Measurements from ENCODE around the gene LRRIQ1. TPM values are rescaled to one million over a fixed set of nuclear protein-coding genes. Genes with fewer than 3 reads are reported as not detected.

Gene LRRIQ1
- total RNA-seq, 1 experiment from 2014 or later: 5.2 TPM

GRCh38 chr12:85095501-85095900 lies 59.4 kb downstream of the LRRIQ1 start:
- intact Hi-C loops (cut with micrococcal nuclease; ENCODE audit: unreplicated experiment): no loop called here
- CTCF ChIA-PET: interaction anchor here (0.5 kb wide), 1 partner anchor 1039 kb away, joined by 3 read pairs; no protein-coding TSS in a partner anchor
- no TSS peak for BruUV-seq (replicated peaks)

GRCh38 chr12:85130646-85131045 lies 94.5 kb downstream of the LRRIQ1 start:
- no peak overlapping the region for H3K4me2 ChIP-seq
- no peaks in the 10 kb centered on the region for H3K9me3 ChIP-seq (ENCODE audit: insufficient read depth, low read depth)
- TF ChIP-seq CTCF (conservative IDR thresholded peaks at IDR 0.05) (no peak), EZH2 (IDR thresholded peaks at IDR 0.05; ENCODE audit: low read depth) (no peak)
- no peak for DNase-seq
- ChIA-PET CTCF (no interaction called here), POLR2A (ENCODE audit: unreplicated experiment) (no interaction called here)
- H2AFZ ChIP-seq: no peak overlapping the region
- H3K36me3 ChIP-seq (ENCODE audit: low read depth): no peaks in the 10 kb centered on the region
- H3K27ac ChIP-seq: no peak overlapping the region
- H3F3A ChIP-seq (ENCODE audit: insufficient read depth, low read depth): no peaks in the 10 kb centered on the region
- no peaks in the 10 kb centered on the region for H3K79me2 ChIP-seq (ENCODE audit: low read depth)
- intact Hi-C loops (cut with micrococcal nuclease; ENCODE audit: unreplicated experiment): no loop called here
- no TSS peak for BruUV-seq (replicated peaks)
- H3K4me1 ChIP-seq (replicated peaks; ENCODE audit: insufficient read depth): no peaks in the 10 kb centered on the region
- no peaks in the 10 kb centered on the region for H3K9me2 ChIP-seq (ENCODE audit: insufficient read depth)
- no peak overlapping the region for H3K4me3 ChIP-seq
- no peaks in the 10 kb centered on the region for H3K27me3 ChIP-seq (ENCODE audit: insufficient read depth, low read depth)
- H4K20me1 ChIP-seq (ENCODE audit: insufficient read depth): no peaks in the 10 kb centered on the region

More at GRCh38 chr12:85095501-85095900, 59.4 kb downstream of the LRRIQ1 start:
- no peak overlapping the region for H2AFZ ChIP-seq
- H3K9me3 ChIP-seq (ENCODE audit: insufficient read depth, low read depth): no peaks in the 10 kb centered on the region
- TF ChIP-seq CTCF (conservative IDR thresholded peaks at IDR 0.05) (no peak), EZH2 (IDR thresholded peaks at IDR 0.05; ENCODE audit: low read depth) (no peak)
- no peaks in the 10 kb centered on the region for H4K20me1 ChIP-seq (ENCODE audit: insufficient read depth)
- H3K27me3 ChIP-seq (ENCODE audit: insufficient read depth, low read depth): no peaks in the 10 kb centered on the region
- no peaks in the 10 kb centered on the region for H3K4me1 ChIP-seq (replicated peaks; ENCODE audit: insufficient read depth)
- DNase-seq: no peak
- no peaks in the 10 kb centered on the region; the same call in 1 of the 2 replicates for H3K9me2 ChIP-seq (ENCODE audit: insufficient read depth)
- POLR2A ChIA-PET (ENCODE audit: unreplicated experiment): no interaction called here
- H3K4me3 ChIP-seq: no peak overlapping the region
- H3K27ac ChIP-seq: no peak overlapping the region
- H3K79me2 ChIP-seq (ENCODE audit: low read depth): no peaks in the 10 kb centered on the region
- H3F3A ChIP-seq (ENCODE audit: insufficient read depth, low read depth): no peaks in the 10 kb centered on the region
- H3K36me3 ChIP-seq (ENCODE audit: low read depth): no peaks in the 10 kb centered on the region
- H3K4me2 ChIP-seq: no peak overlapping the region

- BruUV-seq (replicated peaks): no TSS peak
- H3K4me3 ChIP-seq: no peak overlapping the region
- no peaks in the 10 kb centered on the region for H3K27me3 ChIP-seq (ENCODE audit: insufficient read depth, low read depth)
- H3K4me2 ChIP-seq: no peak overlapping the region
- ChIA-PET CTCF (no interaction called here), POLR2A (ENCODE audit: unreplicated experiment) (no interaction called here)
- no peak for DNase-seq
- H3K9me2 ChIP-seq (ENCODE audit: insufficient read depth): no peaks in the 10 kb centered on the region
- H3K27ac ChIP-seq: no peak overlapping the region
- H3K9me3 ChIP-seq (ENCODE audit: insufficient read depth, low read depth): no peaks in the 10 kb centered on the region
- no peaks in the 10 kb centered on the region for H3K79me2 ChIP-seq (ENCODE audit: low read depth)
- intact Hi-C loops (cut with micrococcal nuclease; ENCODE audit: unreplicated experiment): no loop called here
- no peaks in the 10 kb centered on the region for H3K36me3 ChIP-seq (ENCODE audit: low read depth)
- no peak overlapping the region for H2AFZ ChIP-seq
- TF ChIP-seq EZH2 (IDR thresholded peaks at IDR 0.05; ENCODE audit: low read depth) (no peak), CTCF (conservative IDR thresholded peaks at IDR 0.05) (no peak)
- no peaks in the 10 kb centered on the region for H3K4me1 ChIP-seq (replicated peaks; ENCODE audit: insufficient read depth)
- H4K20me1 ChIP-seq (ENCODE audit: insufficient read depth): no peaks in the 10 kb centered on the region
- H3F3A ChIP-seq (ENCODE audit: insufficient read depth, low read depth): no peaks in the 10 kb centered on the region
Measured at GRCh38 chr12:85138833-85139232, 102.7 kb downstream of the LRRIQ1 start.

All from PC-9 (cell line).